ENCODE data around the gene SLC2A2. TPM values are rescaled to one million over a fixed set of nuclear protein-coding genes. Genes with fewer than 3 reads are reported as not detected.

Gene SLC2A2
- total RNA-seq, result not detected
- not detected for polyA plus RNA-seq
- long read RNA-seq, donor 1, result 0 reads
- long read RNA-seq, donor 2, result 0 reads
- long read RNA-seq, donor 3, result 0 reads
- long read RNA-seq, donor 4, result 0 reads

- WGBS, result 91% methylated on average over 4 of the region's 4 CpGs
- H3K27me3 ChIP-seq (ENCODE audit: control insufficient read depth, insufficient read depth), result no peaks in the 10 kb centered on the region
- no peak within 1 kb of the TSS for H3K27ac ChIP-seq (ENCODE audit: low read length)
- DNase-seq (no peak), ATAC-seq (no peak)
- H3K4me3 ChIP-seq (ENCODE audit: low read length), result no peak within 1 kb of the TSS
- H3K4me1 ChIP-seq (ENCODE audit: control insufficient read depth, insufficient read depth, low read length), result no peaks in the 10 kb centered on the region
- H3K9me3 ChIP-seq (ENCODE audit: control insufficient read depth, low read length), result no peaks in the 10 kb centered on the region
- intact Hi-C loops (cut with DNase I), result no loop called here
Measured at GRCh38 chr3:171026597-171027293, at the start of gene SLC2A2. Gene SLC2A2, minus strand, starts transcription at chr3:171026720. Its CDS starts 50 bp downstream, at chr3:171026670.

GRCh38 chr3:171072432-171072831, 45.9 kb upstream of the SLC2A2 start:
- DNase-seq (no peak), ATAC-seq (no peak)
- no peaks in the 10 kb centered on the region for H3K9me3 ChIP-seq (ENCODE audit: control insufficient read depth, low read length)
- no peak overlapping the region for H3K27ac ChIP-seq (ENCODE audit: low read length)
- H3K27me3 ChIP-seq (ENCODE audit: control insufficient read depth, insufficient read depth), result no peaks in the 10 kb centered on the region
- no peaks in the 10 kb centered on the region for H3K4me1 ChIP-seq (ENCODE audit: control insufficient read depth, insufficient read depth, low read length)
- no peak overlapping the region for H3K4me3 ChIP-seq (ENCODE audit: low read length)
- intact Hi-C loops (cut with DNase I), result no loop called here

- ATAC-seq (no peak), DNase-seq (no peak)
- Histone ChIP-seq H3K4me3 (ENCODE audit: low read length) (no peak overlapping the region), H3K27ac (ENCODE audit: low read length) (no peak overlapping the region), H3K27me3 (ENCODE audit: control insufficient read depth, insufficient read depth) (no peaks in the 10 kb centered on the region), H3K9me3 (ENCODE audit: control insufficient read depth, low read length) (no peaks in the 10 kb centered on the region), H3K4me1 (ENCODE audit: control insufficient read depth, insufficient read depth, low read length) (no peaks in the 10 kb centered on the region)
- intact Hi-C loops (cut with DNase I), result no loop called here
- WGBS, result 75% methylated on average over 3 of the region's 3 CpGs
Measured at GRCh38 chr3:171068658-171069057, 42.1 kb upstream of the SLC2A2 start.

- 75% methylated on average over 6 of the region's 6 CpGs for WGBS
- Histone ChIP-seq H3K9me3 (ENCODE audit: control insufficient read depth, low read length) (no peaks in the 10 kb centered on the region), H3K27me3 (ENCODE audit: control insufficient read depth, insufficient read depth) (no peaks in the 10 kb centered on the region), H3K4me1 (ENCODE audit: control insufficient read depth, insufficient read depth, low read length) (no peaks in the 10 kb centered on the region), H3K4me3 (ENCODE audit: low read length) (no peak overlapping the region), H3K27ac (ENCODE audit: low read length) (no peak overlapping the region)
- no peak for DNase-seq
- no peak for ATAC-seq
- intact Hi-C loops (cut with DNase I), result no loop called here
Measured at GRCh38 chr3:171066206-171066605, 39.7 kb upstream of the SLC2A2 start.

GRCh38 chr3:171065732-171066131, 39.2 kb upstream of the SLC2A2 start:
- ATAC-seq (no peak), DNase-seq (no peak)
- WGBS, result 90% methylated on average over 1 of the region's 1 CpG
- intact Hi-C loops (cut with DNase I), result no loop called here
- Histone ChIP-seq H3K27ac (ENCODE audit: low read length) (no peak overlapping the region), H3K4me3 (ENCODE audit: low read length) (no peak overlapping the region), H3K9me3 (ENCODE audit: control insufficient read depth, low read length) (no peaks in the 10 kb centered on the region), H3K4me1 (ENCODE audit: control insufficient read depth, insufficient read depth, low read length) (no peaks in the 10 kb centered on the region), H3K27me3 (ENCODE audit: control insufficient read depth, insufficient read depth) (no peaks in the 10 kb centered on the region)

GRCh38 chr3:171064461-171064860, 37.9 kb upstream of the SLC2A2 start:
- intact Hi-C loops (cut with DNase I), result no loop called here
- no peak for DNase-seq
- no peak for ATAC-seq
- Histone ChIP-seq H3K4me3 (ENCODE audit: low read length) (no peak overlapping the region), H3K4me1 (ENCODE audit: control insufficient read depth, insufficient read depth, low read length) (no peaks in the 10 kb centered on the region), H3K9me3 (ENCODE audit: control insufficient read depth, low read length) (no peaks in the 10 kb centered on the region), H3K27me3 (ENCODE audit: control insufficient read depth, insufficient read depth) (no peaks in the 10 kb centered on the region), H3K27ac (ENCODE audit: low read length) (no peak overlapping the region)
- 71% methylated on average over 2 of the region's 2 CpGs for WGBS

GRCh38 chr3:171061749-171062148, 35.2 kb upstream of the SLC2A2 start:
- Histone ChIP-seq H3K27me3 (ENCODE audit: control insufficient read depth, insufficient read depth) (no peaks in the 10 kb centered on the region), H3K4me3 (ENCODE audit: low read length) (no peak overlapping the region), H3K27ac (ENCODE audit: low read length) (no peak overlapping the region), H3K4me1 (ENCODE audit: control insufficient read depth, insufficient read depth, low read length) (no peaks in the 10 kb centered on the region), H3K9me3 (ENCODE audit: control insufficient read depth, low read length) (no peaks in the 10 kb centered on the region)
- intact Hi-C loops (cut with DNase I), result no loop called here
- DNase-seq, result no peak
- no peak for ATAC-seq
- WGBS, result 89% methylated on average over 1 of the region's 1 CpG

GRCh38 chr3:171059978-171060377, 33.5 kb upstream of the SLC2A2 start:
- 74% methylated on average over 3 of the region's 3 CpGs for whole genome bisulfite sequencing
- Histone ChIP-seq H3K4me1 (ENCODE audit: control insufficient read depth, insufficient read depth, low read length) (no peaks in the 10 kb centered on the region), H3K4me3 (ENCODE audit: low read length) (no peak overlapping the region), H3K27me3 (ENCODE audit: control insufficient read depth, insufficient read depth) (no peaks in the 10 kb centered on the region), H3K27ac (ENCODE audit: low read length) (no peak overlapping the region), H3K9me3 (ENCODE audit: control insufficient read depth, low read length) (no peaks in the 10 kb centered on the region)
- ATAC-seq, result no peak
- DNase-seq, result no peak
- intact Hi-C loops (cut with DNase I), result loop anchor here in 1 of 4 donors (10.0 kb wide), 1 partner anchor 505 kb away; no protein-coding TSS in a partner anchor

GRCh38 chr3:171058873-171059603, 32.5 kb upstream of the SLC2A2 start:
- ATAC-seq (no peak), DNase-seq (no peak)
- H3K4me1 ChIP-seq (ENCODE audit: control insufficient read depth, insufficient read depth, low read length), result no peaks in the 10 kb centered on the region
- intact Hi-C loops (cut with DNase I), result loop anchor here in 1 of 4 donors (10.0 kb wide), 1 partner anchor 506 kb away; no protein-coding TSS in a partner anchor
- no peaks in the 10 kb centered on the region for H3K9me3 ChIP-seq (ENCODE audit: control insufficient read depth, low read length)
- no peaks in the 10 kb centered on the region for H3K27me3 ChIP-seq (ENCODE audit: control insufficient read depth, insufficient read depth)
- H3K4me3 ChIP-seq (ENCODE audit: low read length), result no peak overlapping the region
- no peak overlapping the region for H3K27ac ChIP-seq (ENCODE audit: low read length)

- no peak overlapping the region for H3K27ac ChIP-seq (ENCODE audit: low read length)
- intact Hi-C loops (cut with DNase I), result loop anchor here in 1 of 4 donors (10.0 kb wide), 1 partner anchor 507 kb away; no protein-coding TSS in a partner anchor
- no peaks in the 10 kb centered on the region for H3K9me3 ChIP-seq (ENCODE audit: control insufficient read depth, low read length)
- 76% methylated on average over 1 of the region's 1 CpG for WGBS
- no peak overlapping the region for H3K4me3 ChIP-seq (ENCODE audit: low read length)
- ATAC-seq, result no peak
- DNase-seq, result no peak
- H3K27me3 ChIP-seq (ENCODE audit: control insufficient read depth, insufficient read depth), result no peaks in the 10 kb centered on the region
- no peaks in the 10 kb centered on the region for H3K4me1 ChIP-seq (ENCODE audit: control insufficient read depth, insufficient read depth, low read length)
Measured at GRCh38 chr3:171058058-171058457, 31.5 kb upstream of the SLC2A2 start.

- no peak overlapping the region for H3K4me3 ChIP-seq (ENCODE audit: low read length)
- 86% methylated on average over 1 of the region's 1 CpG for WGBS
- no peak for DNase-seq
- no peaks in the 10 kb centered on the region for H3K9me3 ChIP-seq (ENCODE audit: control insufficient read depth, low read length)
- no peak overlapping the region for H3K27ac ChIP-seq (ENCODE audit: low read length)
- no peak for ATAC-seq
- H3K4me1 ChIP-seq (ENCODE audit: control insufficient read depth, insufficient read depth, low read length), result no peaks in the 10 kb centered on the region
- H3K27me3 ChIP-seq (ENCODE audit: control insufficient read depth, insufficient read depth), result no peaks in the 10 kb centered on the region
- intact Hi-C loops (cut with DNase I), result loop anchor here in 1 of 4 donors (10.0 kb wide), 1 partner anchor 508 kb away; no protein-coding TSS in a partner anchor
Measured at GRCh38 chr3:171057072-171057471, 30.6 kb upstream of the SLC2A2 start.

Measured in right cardiac atrium (tissue), 5 donors.